Astrocyte (in vitro differentiated cells and primary cell): Measurements from ENCODE around the gene PXDC1.

ENCODE experiments used
- EZH2 ChIP-seq: IDR thresholded peaks from 2 replicates; pipeline ENCODE4 v1.6.1; 2012; ENCODE audit warnings: mild to moderate bottlenecking, low read length, inconsistent platforms; ENCODE audit not compliant: insufficient read depth
- TF ChIP-seq, protein P1 (sequence below): IDR thresholded peaks from 2 replicates; pipeline ENCODE4 v1.5.1; 2011; ENCODE audit warnings: low read depth, mild to moderate bottlenecking, inconsistent platforms, low read length, moderate library complexity; ENCODE audit not compliant: insufficient read depth

DNA sequence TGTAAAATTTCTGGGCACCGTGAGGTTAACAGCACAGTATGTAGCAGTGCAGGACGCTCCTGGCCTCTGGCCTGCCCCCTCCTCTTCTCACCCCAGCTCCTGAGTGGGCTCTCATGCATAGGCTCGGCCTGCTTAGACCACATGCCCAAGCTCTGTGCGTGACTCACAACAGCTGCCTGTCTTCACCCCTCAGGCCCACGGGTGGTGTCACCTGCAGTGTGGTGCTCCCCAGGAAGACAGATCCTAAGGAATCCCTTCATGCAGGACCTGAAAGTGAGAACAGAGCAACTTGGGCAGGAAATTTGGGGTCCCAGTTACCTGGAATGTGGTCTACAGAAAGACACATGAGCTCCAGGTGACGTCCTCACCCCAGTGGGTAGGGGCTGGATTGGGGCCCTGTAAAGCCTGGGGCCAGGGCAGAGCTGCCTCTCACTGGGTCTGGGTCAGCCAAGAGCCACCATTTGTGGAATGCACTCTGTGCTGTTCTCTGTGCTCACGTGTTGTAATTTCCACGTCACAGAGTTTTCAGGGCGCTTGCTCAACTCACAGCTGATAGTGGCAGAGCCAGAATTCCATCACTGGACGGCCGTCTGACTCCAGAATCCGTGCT, 37.0 kb upstream of the PXDC1 start:
- TF ChIP-seq, protein P1, sequence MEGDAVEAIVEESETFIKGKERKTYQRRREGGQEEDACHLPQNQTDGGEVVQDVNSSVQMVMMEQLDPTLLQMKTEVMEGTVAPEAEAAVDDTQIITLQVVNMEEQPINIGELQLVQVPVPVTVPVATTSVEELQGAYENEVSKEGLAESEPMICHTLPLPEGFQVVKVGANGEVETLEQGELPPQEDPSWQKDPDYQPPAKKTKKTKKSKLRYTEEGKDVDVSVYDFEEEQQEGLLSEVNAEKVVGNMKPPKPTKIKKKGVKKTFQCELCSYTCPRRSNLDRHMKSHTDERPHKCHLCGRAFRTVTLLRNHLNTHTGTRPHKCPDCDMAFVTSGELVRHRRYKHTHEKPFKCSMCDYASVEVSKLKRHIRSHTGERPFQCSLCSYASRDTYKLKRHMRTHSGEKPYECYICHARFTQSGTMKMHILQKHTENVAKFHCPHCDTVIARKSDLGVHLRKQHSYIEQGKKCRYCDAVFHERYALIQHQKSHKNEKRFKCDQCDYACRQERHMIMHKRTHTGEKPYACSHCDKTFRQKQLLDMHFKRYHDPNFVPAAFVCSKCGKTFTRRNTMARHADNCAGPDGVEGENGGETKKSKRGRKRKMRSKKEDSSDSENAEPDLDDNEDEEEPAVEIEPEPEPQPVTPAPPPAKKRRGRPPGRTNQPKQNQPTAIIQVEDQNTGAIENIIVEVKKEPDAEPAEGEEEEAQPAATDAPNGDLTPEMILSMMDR = no peak
- no peak for TF ChIP-seq EZH2
